Activated T-cell treated with anti-CD3 and anti-CD28 coated beads for 24 hours (primary cell): ENCODE measurements around the gene CNIH1.
"Not testable (repeated sequence)": the region's sequence is repeated elsewhere in the genome, so short reads cannot be mapped to it uniquely, and the experiment has no call there.

ENCODE experiments used
- DNase-seq: peaks from one replicate; pipeline ENCODE4 v3.0.0-alpha.2; 2020; ENCODE audit warnings: low read depth

CNIH1 gene

GRCh38 chr14:54467280-54467679 lies 26.1 kb upstream of the CNIH1 start:
- DNase-seq: no peak

GRCh38 chr14:54465654-54466053 lies 24.5 kb upstream of the CNIH1 start:
- DNase-seq: no peak

GRCh38 chr14:54462048-54462447 lies 20.9 kb upstream of the CNIH1 start:
- no peak for DNase-seq

- no peak for DNase-seq
Measured at GRCh38 chr14:54459106-54459505, 17.9 kb upstream of the CNIH1 start.

GRCh38 chr14:54458536-54458935 lies 17.4 kb upstream of the CNIH1 start:
- not testable (repeated sequence) for DNase-seq

GRCh38 chr14:54457609-54457996 lies 16.4 kb upstream of the CNIH1 start:
- DNase-seq: no peak

GRCh38 chr14:54456820-54457608 lies 15.8 kb upstream of the CNIH1 start:
- not testable (repeated sequence) for DNase-seq

GRCh38 chr14:54455363-54455762 lies 14.2 kb upstream of the CNIH1 start:
- no peak for DNase-seq

GRCh38 chr14:54453990-54454389 lies 12.8 kb upstream of the CNIH1 start:
- not testable (repeated sequence) for DNase-seq

- no peak for DNase-seq
Measured at GRCh38 chr14:54453252-54453651, 12.1 kb upstream of the CNIH1 start.

GRCh38 chr14:54451961-54452360 lies 10.8 kb upstream of the CNIH1 start:
- DNase-seq: no peak

- DNase-seq: no peak
Measured at GRCh38 chr14:54451121-54451601, 10.0 kb upstream of the CNIH1 start.

- no peak for DNase-seq
Measured at GRCh38 chr14:54450535-54450934, 9.4 kb upstream of the CNIH1 start.

GRCh38 chr14:54447231-54447692 lies 6.1 kb upstream of the CNIH1 start:
- no peak for DNase-seq

GRCh38 chr14:54446161-54446693 lies 5.1 kb upstream of the CNIH1 start:
- no peak for DNase-seq

GRCh38 chr14:54444681-54445080 lies 3.5 kb upstream of the CNIH1 start:
- no peak for DNase-seq

- no peak for DNase-seq
Measured at GRCh38 chr14:54443981-54444380, 2.8 kb upstream of the CNIH1 start.

GRCh38 chr14:54442961-54443360 lies 1.8 kb upstream of the CNIH1 start:
- not testable (repeated sequence) for DNase-seq

- no peak for DNase-seq
Measured at GRCh38 chr14:54440476-54440872, 700 bp downstream of the CNIH1 start.

GRCh38 chr14:54440037-54440436 lies 1.1 kb downstream of the CNIH1 start:
- DNase-seq: no peak

- no peak for DNase-seq
Measured at GRCh38 chr14:54438703-54439102, 2.5 kb downstream of the CNIH1 start.

GRCh38 chr14:54437954-54438353 lies 3.2 kb downstream of the CNIH1 start:
- DNase-seq: not testable (repeated sequence)

GRCh38 chr14:54435500-54435981 lies 5.6 kb downstream of the CNIH1 start:
- DNase-seq: no peak
